ENCODE data around the gene CELSR1. TPM values are rescaled to one million over a fixed set of nuclear protein-coding genes. Genes with fewer than 3 reads are reported as not detected.

CELSR1 gene
- total RNA-seq, 1 experiment from 2014 or later, result 30.7 TPM

DNA sequence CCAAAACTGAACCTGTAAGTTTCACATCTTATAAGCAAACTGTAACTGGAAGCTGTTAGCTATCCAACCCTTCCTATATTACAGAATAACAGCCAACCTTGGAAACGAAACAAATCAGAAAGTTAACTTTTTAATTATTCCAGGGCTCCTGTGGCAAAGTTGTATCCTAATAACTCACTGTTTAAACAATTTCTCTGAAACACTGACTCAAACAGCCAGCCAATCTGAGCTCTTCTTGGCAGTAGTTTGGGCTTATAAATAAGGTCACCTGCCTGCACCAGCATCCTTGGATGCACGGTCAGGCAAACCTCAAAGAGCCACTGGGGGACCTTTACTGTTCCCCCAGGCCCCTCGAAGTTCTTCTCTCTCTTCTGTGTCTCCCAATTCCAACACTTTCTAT lies 5.0 kb downstream of the CELSR1 start:
- ATAC-seq (no peak), DNase-seq (ENCODE audit: low read depth, low spot score) (no peak)
- H3K27ac ChIP-seq (ENCODE audit: low read length), result peak overlapping the region; percentile 46; the same call in 1 of the 2 replicates
- no peaks in the 10 kb centered on the region for H3K27me3 ChIP-seq (ENCODE audit: control insufficient read depth, insufficient read depth, low read length)
- no peaks in the 10 kb centered on the region for H3K9me3 ChIP-seq (ENCODE audit: control insufficient read depth, insufficient read depth, low read depth, low read length)
- POLR2A ChIA-PET, result no interaction called here
- CTCF ChIA-PET, result interaction anchor here (0.9 to 1.0 kb wide), 2 partner anchors 9 to 410 kb away, joined by 3 read pairs; no protein-coding TSS in a partner anchor
- peak overlapping the region; percentile 47 to 58 for H3K4me3 ChIP-seq (ENCODE audit: low read depth in 2 of 2, low read length in 2 of 2)
- no peaks in the 10 kb centered on the region for H3K36me3 ChIP-seq (ENCODE audit: control insufficient read depth, insufficient read depth, low read length)
- TF ChIP-seq REST (IDR thresholded peaks at IDR 0.05; ENCODE audit: insufficient read depth in 1 of 2, low read depth in 2 of 2, low read length in 1 of 2) (no peak), TCF7L2 (IDR thresholded peaks at IDR 0.05; ENCODE audit: low read depth, low read length) (no peak), POLR2AphosphoS5 (IDR thresholded peaks at IDR 0.05; ENCODE audit: low read depth, low read length) (no peak), SIN3A (IDR thresholded peaks at IDR 0.05; ENCODE audit: borderline replicate concordance, insufficient read depth, low read depth, low read length) (no peak), CTCF (IDR thresholded peaks at IDR 0.05) (no peak)
- intact Hi-C loops (cut with micrococcal nuclease; ENCODE audit: unreplicated experiment) (no loop called here), in situ Hi-C loops (cut with HindIII; ENCODE audit: low pct_unique_long_range_greater_than_20kb, low sequenced_read_pairs) (no loop called here)
- H3K4me1 ChIP-seq (ENCODE audit: control insufficient read depth, insufficient read depth, low read length), result peaks cover 12% of the 10 kb centered on the region
- no TSS peak for BruUV-seq (replicated peaks)

DNA sequence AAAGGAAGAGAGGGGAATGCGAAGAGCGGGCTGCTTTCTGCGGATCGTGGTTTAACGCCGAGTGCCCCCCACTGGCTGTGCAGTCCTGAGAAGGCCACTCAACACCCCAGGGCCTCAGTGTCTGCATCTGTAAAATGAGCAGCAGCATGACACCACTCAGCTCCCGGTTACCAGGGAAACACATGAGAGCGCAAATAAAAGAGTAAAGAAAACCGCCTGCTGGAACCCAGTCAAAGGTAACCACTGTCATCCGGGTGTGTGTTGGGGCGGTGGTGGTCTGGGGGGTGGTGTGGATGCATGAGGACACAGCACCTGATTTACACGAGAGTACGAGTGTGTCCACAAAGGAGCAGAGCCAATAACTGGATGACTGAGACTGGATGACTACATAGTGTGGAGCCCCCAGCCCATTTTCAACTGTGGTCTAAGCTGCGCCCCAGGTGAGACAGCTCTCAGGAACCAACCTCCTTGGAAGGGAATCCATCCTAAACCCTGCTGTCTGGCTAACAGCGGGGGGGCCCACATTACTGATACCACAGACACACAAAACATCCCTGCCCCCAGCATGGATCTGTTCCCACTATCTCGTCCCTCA lies 5.7 kb downstream of the CELSR1 start:
- no TSS peak for BruUV-seq (replicated peaks)
- Histone ChIP-seq H3K4me1 (ENCODE audit: control insufficient read depth, insufficient read depth, low read length) (peaks cover 12% of the 10 kb centered on the region), H3K27ac (ENCODE audit: low read length) (no peak overlapping the region), H3K4me3 (ENCODE audit: low read depth in 2 of 2, low read length in 2 of 2) (no peak overlapping the region), H3K36me3 (ENCODE audit: control insufficient read depth, insufficient read depth, low read length) (no peaks in the 10 kb centered on the region), H3K27me3 (ENCODE audit: control insufficient read depth, insufficient read depth, low read length) (no peaks in the 10 kb centered on the region), H3K9me3 (ENCODE audit: control insufficient read depth, insufficient read depth, low read depth, low read length) (no peaks in the 10 kb centered on the region)
- DNase-seq (ENCODE audit: low read depth, low spot score), result no peak
- in situ Hi-C loops (cut with HindIII; ENCODE audit: low pct_unique_long_range_greater_than_20kb, low sequenced_read_pairs), result no loop called here
- TF ChIP-seq REST (IDR thresholded peaks at IDR 0.05; ENCODE audit: insufficient read depth in 1 of 2, low read depth in 2 of 2, low read length in 1 of 2), result no peak
- no peak for TF ChIP-seq SIN3A (IDR thresholded peaks at IDR 0.05; ENCODE audit: borderline replicate concordance, insufficient read depth, low read depth, low read length)
- no peak for TF ChIP-seq POLR2AphosphoS5 (IDR thresholded peaks at IDR 0.05; ENCODE audit: low read depth, low read length)
- no peak for TF ChIP-seq TCF7L2 (IDR thresholded peaks at IDR 0.05; ENCODE audit: low read depth, low read length)
- TF ChIP-seq CTCF (IDR thresholded peaks at IDR 0.05), result no peak
- CTCF ChIA-PET, result interaction anchor here (1.0 kb wide), 1 partner anchor 10 kb away, joined by 3 read pairs; no protein-coding TSS in a partner anchor
- ATAC-seq, result no peak
- POLR2A ChIA-PET, result interaction anchor here (0.6 kb wide), 1 partner anchor 54 kb away, joined by 3 read pairs; no protein-coding TSS in a partner anchor
- intact Hi-C loops (cut with micrococcal nuclease; ENCODE audit: unreplicated experiment), result no loop called here
